IPS-NIHi11 (cell line): ENCODE data around the gene FEM1C.
A peak's percentile ranks its signal among the peaks of the same experiment; 100 is the strongest.

Source experiments
- DNase-seq: peaks from one replicate; pipeline ENCODE4 v3.0.0; 2012; ENCODE audit warnings: mixed read lengths, low spot score

Gene FEM1C

GRCh38 chr5:115557667-115558387 lies 13.3 kb upstream of the FEM1C start:
- no peak for DNase-seq

DNA sequence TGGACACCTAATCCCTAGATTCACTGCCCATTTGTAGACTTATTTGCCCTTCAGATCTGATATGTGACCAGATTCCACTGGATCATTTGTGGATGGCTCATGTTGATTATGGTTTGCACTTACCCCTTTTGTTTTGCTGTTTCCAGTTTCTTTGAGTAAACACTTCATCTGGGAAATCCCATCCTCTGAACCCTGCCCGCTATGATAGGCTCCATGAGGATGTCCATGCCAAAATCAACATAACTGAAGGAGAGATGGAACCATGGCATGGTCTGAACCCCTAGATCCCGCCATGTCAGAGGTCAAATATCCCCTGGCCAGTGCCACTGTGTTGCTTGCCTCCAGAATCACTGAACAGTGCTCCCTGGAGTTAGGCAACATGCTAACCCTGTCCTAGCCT lies 11.7 kb upstream of the FEM1C start:
- no peak for DNase-seq

DNA sequence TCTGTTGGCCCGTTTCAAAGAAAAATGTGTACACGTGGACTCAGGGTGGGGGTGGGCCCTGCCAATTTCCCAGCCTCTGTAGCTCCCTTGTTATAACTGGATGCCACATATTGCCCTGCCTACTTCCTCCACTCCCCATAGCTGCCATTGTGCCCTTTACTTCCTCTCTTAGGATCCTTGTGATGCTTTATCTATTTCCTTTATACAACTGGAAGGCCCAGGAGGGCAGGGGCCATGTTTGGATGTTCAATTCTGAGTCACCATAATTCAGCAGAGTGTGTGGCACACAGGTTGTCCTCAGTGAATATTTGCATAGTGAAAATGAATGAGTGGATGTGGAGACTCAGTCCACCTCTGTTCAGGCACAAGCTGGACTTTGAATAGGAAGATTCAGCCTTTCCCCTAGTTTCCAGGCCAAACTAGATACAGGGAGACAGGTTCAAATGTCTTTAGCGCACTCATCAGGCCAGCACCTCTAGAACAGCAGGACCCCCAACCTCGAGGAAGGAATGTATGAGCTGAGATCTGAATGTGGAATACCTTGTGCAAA lies 10.6 kb upstream of the FEM1C start:
- DNase-seq = no peak

GRCh38 chr5:115553082-115553481 lies 8.5 kb upstream of the FEM1C start:
- no peak for DNase-seq

- DNase-seq = no peak
Observed at GRCh38 chr5:115551415-115551814, 6.8 kb upstream of the FEM1C start.

GRCh38 chr5:115549154-115549553 lies 4.6 kb upstream of the FEM1C start:
- DNase-seq = peak; percentile 50

DNA sequence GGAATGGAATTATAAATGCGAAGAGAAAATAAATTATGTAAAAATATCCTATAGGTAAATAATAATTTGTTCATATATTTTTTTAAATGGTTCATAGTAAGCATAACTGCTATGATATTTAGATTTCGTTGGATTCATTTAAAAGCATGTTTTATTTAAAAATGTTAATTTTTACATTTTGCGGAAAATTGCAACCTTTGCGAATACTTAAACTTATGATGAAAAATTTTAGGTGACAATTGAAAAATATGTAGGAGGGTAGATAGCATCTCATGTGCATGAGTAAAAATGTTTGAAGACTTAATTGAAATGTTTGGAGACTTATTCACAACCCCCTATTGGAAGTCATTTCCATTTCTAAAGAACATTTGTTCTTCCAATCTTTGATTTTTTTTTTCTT lies 4.1 kb upstream of the FEM1C start:
- no peak for DNase-seq

DNA sequence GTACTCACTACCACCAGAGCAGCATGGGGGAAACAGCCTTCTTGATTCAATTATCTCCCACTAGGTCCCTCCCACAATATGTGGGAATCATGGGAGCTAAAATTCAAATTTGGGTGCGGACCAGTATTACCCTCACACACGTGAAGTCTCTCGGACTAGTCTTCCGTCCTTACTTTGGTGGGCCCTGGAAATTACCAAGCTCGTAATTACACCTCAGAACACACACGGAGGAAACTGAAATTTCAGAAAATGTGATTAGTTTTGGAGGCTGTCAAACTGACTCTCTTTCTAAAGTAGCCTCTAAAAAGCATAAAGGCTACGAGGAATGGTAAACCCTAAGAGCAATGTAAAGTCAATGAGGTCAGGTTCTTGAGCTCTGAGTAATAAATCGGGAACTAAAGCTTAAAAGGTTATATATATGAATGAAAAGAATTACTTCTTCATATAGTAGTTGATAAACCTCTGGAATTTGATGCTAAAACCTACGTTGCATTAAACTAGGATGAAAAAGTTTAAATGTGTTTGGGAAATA lies 842 bp upstream of the FEM1C start:
- no peak for DNase-seq

- peak; percentile 20 for DNase-seq
Observed at GRCh38 chr5:115544043-115544435, 536 bp downstream of the FEM1C start.

GRCh38 chr5:115543365-115544042 lies 1.1 kb downstream of the FEM1C start:
- DNase-seq = no peak

- no peak for DNase-seq
Observed at GRCh38 chr5:115542651-115543364, 1.8 kb downstream of the FEM1C start.

DNA sequence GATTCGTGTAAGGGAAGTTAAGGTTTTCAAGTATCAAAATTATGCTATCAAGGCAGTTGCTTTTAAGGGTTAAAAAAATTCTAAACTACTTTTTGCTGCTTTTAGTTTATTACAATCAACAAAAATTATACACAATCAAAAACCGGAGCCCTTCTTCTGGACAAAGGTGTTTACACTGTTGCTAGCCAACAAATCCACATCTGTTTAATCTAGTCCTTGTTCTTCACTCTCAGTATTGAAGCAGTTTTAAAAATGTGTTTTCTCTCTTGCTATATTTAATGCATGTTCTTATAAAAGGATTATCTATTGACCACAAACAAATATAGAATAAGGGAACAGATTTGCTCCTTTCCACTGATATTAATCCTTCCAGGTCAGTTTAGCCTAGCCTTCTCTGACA lies 2.5 kb downstream of the FEM1C start:
- no peak for DNase-seq

GRCh38 chr5:115541611-115542010 lies 3.0 kb downstream of the FEM1C start:
- DNase-seq = no peak

DNA sequence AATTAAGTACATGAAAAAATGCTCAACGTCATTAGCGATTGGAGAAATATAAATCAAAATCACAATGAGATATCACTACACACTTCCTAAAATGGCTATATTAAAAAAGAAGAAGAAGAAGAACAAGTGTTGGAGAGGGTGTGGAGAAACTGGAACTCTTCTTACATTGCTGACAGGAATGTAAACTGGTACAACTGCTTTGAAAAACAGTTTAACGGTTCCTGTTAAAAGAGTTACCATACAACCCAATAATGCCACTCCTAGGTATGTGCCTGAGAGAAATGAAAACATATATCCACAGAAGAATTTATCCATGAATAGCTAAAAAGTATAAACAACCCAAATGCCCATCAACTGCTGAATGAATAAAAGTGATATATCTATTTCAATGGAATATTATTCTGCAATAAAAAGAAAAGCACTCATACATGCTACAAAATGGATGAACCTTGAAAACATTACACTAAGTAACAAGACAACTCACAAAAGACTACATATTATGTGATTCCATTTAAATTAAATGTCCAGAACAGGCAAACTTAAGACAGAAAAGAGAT lies 9.0 kb downstream of the FEM1C start:
- no peak for DNase-seq

- no peak for DNase-seq
Observed at GRCh38 chr5:115532517-115532916, 12.1 kb downstream of the FEM1C start.

DNA sequence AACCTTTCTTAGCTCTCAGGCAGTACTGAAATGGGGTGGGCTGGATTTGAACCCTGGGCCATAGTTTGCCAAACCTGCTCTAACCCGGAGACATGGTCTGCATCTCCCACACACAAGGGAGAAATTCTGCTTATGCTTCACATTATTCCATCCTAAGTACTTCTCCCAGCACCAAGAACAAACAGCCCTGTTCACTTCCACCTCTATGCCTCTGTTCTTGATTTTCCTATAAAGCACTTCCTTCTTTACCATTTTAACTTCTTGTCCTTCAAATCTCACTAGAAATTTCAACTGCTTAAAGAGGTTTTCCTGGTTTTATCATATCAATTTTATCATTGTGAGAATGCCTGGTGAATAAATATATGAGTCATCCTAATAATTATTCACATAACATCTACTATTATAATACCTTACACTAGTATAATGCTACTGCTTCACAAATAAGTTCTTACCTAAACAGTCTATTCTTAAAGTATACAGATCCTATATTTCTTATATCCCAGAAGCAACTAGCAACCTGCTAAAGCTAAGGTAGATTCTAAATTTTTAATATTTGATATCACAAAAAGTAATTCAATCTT lies 12.7 kb downstream of the FEM1C start:
- no peak for DNase-seq

- no peak for DNase-seq
Observed at GRCh38 chr5:115531380-115531779, 13.2 kb downstream of the FEM1C start.

DNA sequence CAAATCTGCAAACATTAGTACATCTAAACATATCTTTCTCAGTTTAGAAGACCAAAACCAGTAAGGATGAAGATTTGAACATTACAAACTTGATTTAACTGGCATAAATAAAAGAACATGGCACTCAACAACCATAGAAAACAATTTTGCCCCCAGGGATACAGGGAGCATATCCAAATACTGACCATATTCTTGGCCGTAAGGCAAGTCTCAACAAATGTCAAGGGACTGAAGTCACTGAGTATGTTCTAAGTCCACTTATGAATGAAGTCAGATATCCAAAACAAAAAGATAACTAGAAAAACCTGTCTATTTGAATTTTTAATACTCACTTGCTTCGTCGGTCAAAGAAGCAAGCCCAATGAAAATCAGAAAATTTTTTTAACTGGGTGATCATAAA lies 14.1 kb downstream of the FEM1C start:
- DNase-seq = no peak

- DNase-seq = no peak
Observed at GRCh38 chr5:115526604-115527003, 18.0 kb downstream of the FEM1C start.

- no peak for DNase-seq
Observed at GRCh38 chr5:115524199-115524847, 20.3 kb downstream of the FEM1C start.

GRCh38 chr5:115522832-115523403 lies 21.7 kb downstream of the FEM1C start:
- no peak for DNase-seq
